OCI-LY3 (cell line): Measurements from ENCODE around the gene ZFP36L1.

ENCODE experiments used
- H2AFZ ChIP-seq: fragments of 200-600, 300-600 bp; shearing (Covaris generic); 2 replicates; pipeline ENCODE4 v1.6.0; 2014; ENCODE audit warnings: antibody characterized with exemption, low read depth, low read length
- H3K27ac ChIP-seq: fragments of 200-600, 300-600 bp; sonication (generic); 2 replicates; pipeline ENCODE4 v1.5.1; 2014; ENCODE audit warnings: mild to moderate bottlenecking, low read length, moderate library complexity, mixed read lengths
- H3K27me3 ChIP-seq: fragments of 200-600, 300-600 bp; sonication (generic); 2 replicates; pipeline ENCODE4 v1.6.1; 2014; ENCODE audit warnings: low read depth, low read length, mixed read lengths
- H3K36me3 ChIP-seq: fragments of 200-600, 300-600 bp; sonication (generic); replicated peaks from 2 replicates; pipeline ENCODE3; 2014; ENCODE audit warnings: low read depth, low read length, mixed read lengths
- H3K4me1 ChIP-seq: fragments of 300-600, 200-600 bp; sonication (generic); 2 replicates; pipeline ENCODE4 v1.6.1; 2014; ENCODE audit warnings: low read length, mixed read lengths
- H3K4me2 ChIP-seq: fragments of 200-600, 300-600 bp; sonication (generic); 2 replicates; pipeline ENCODE4 v1.6.1; 2014; ENCODE audit warnings: low read length, mixed read lengths
- H3K4me3 ChIP-seq: fragments of 300-600, 200-600 bp; sonication (generic); 2 replicates; pipeline ENCODE4 v1.5.1; 2014; ENCODE audit warnings: antibody characterized with exemption, mild to moderate bottlenecking, low read length, moderate library complexity
- H3K79me2 ChIP-seq: fragments of 300-600, 200-600 bp; shearing (Covaris generic); 2 replicates; pipeline ENCODE4 v1.6.1; 2014; ENCODE audit warnings: mild to moderate bottlenecking, low read length, mixed read lengths
- H3K9ac ChIP-seq: fragments of 300-600, 200-600 bp; shearing (Covaris generic); 2 replicates; pipeline ENCODE4 v1.6.0; 2014; ENCODE audit warnings: mild to moderate bottlenecking, low read length, moderate library complexity
- H3K9me3 ChIP-seq: fragments of 200-600, 300-600 bp; shearing (Covaris generic); 2 replicates; pipeline ENCODE4 v1.6.1; 2014; ENCODE audit warnings: low read length, mixed read lengths; ENCODE audit not compliant: insufficient read depth
- H4K20me1 ChIP-seq: fragments of 200-600, 300-600 bp; sonication (generic); 2 replicates; pipeline ENCODE4 v1.6.1; 2016; ENCODE audit warnings: low read length, mixed read lengths; ENCODE audit not compliant: insufficient read depth
- CTCF ChIP-seq: fragments of 200-600, 300-600 bp; sonication (generic); IDR thresholded peaks from 2 replicates; pipeline ENCODE4 v1.5.1; 2014; ENCODE audit warnings: antibody characterized with exemption, low read length, low read depth
- EZH2phosphoT487 ChIP-seq: fragments of 200-600 bp; shearing (Covaris generic); IDR thresholded peaks from 2 replicates; pipeline ENCODE4 v1.6.1; 2018; ENCODE audit warnings: antibody characterized with exemption, mixed run types, low read depth

Gene ZFP36L1

DNA sequence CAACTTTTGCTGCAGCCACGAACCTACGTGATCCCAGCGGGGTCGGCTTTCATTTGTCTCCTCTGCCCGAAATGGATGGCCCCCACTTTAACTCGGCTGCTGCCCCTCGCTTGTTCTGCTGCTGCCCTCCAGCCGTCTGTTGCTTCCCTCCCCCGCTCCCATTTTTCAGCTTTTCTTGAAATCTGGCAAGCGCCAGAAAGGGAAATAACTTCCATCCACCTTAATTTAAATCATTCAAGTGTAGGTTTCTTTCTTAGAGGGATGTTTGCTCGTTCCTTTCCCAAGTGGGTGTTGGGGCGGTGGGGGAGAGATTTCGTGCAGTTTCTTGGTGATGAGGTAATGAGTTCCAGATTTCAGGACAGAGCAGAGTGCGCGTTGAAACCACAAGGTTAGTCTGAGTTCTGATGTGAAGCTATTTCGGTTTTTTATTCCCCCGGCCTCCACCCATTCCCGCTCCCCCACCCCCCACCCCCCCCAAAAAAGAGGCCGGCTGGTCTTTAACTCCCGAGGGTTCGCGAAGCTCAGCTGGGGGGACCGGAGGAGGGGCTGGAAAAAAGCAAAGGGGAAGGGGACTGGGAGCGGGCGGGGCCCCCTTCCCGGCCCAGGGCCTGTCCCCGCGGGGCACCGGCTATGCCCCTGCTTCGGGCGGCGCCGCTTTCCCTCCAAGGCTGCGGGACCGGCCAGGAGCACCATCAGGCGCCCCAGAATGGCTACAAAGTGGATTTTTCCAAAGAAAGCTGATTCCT lies 2.2 kb upstream of the ZFP36L1 start:
- peak overlapping the region; percentile 92 for H3K27ac ChIP-seq
- peaks cover 4% of the 10 kb centered on the region; the same call in 1 of the 2 replicates for H3K9me3 ChIP-seq
- TF ChIP-seq CTCF: no peak
- no peak for TF ChIP-seq EZH2phosphoT487
- H3K9ac ChIP-seq: peak overlapping the region; percentile 99
- peaks cover 19% of the 10 kb centered on the region for H4K20me1 ChIP-seq
- H3K36me3 ChIP-seq: peaks cover 22% of the 10 kb centered on the region
- peak overlapping the region; percentile 89 for H3K4me3 ChIP-seq
- H3K27me3 ChIP-seq: no peaks in the 10 kb centered on the region
- H2AFZ ChIP-seq: no peak overlapping the region
- H3K4me2 ChIP-seq: peak overlapping the region; percentile 81
- peaks cover 39% of the 10 kb centered on the region for H3K4me1 ChIP-seq
- H3K79me2 ChIP-seq: peaks cover 48% of the 10 kb centered on the region

GRCh38 chr14:68794130-68794850 lies 1.4 kb upstream of the ZFP36L1 start:
- H3K4me2 ChIP-seq: peak overlapping the region; percentile 81
- peaks cover 27% of the 10 kb centered on the region for H4K20me1 ChIP-seq
- peaks cover 29% of the 10 kb centered on the region for H3K36me3 ChIP-seq
- peak overlapping the region; percentile 99 for H3K9ac ChIP-seq
- H3K27ac ChIP-seq: peak overlapping the region; percentile 92
- H3K4me1 ChIP-seq: peaks cover 46% of the 10 kb centered on the region
- H2AFZ ChIP-seq: peak overlapping the region; percentile 17; the same call in 1 of the 2 replicates
- H3K4me3 ChIP-seq: peak overlapping the region; percentile 89
- H3K9me3 ChIP-seq: peaks cover 4% of the 10 kb centered on the region; the same call in 1 of the 2 replicates
- H3K79me2 ChIP-seq: peaks cover 56% of the 10 kb centered on the region
- no peaks in the 10 kb centered on the region for H3K27me3 ChIP-seq
- TF ChIP-seq CTCF (no peak), EZH2phosphoT487 (no peak)

DNA sequence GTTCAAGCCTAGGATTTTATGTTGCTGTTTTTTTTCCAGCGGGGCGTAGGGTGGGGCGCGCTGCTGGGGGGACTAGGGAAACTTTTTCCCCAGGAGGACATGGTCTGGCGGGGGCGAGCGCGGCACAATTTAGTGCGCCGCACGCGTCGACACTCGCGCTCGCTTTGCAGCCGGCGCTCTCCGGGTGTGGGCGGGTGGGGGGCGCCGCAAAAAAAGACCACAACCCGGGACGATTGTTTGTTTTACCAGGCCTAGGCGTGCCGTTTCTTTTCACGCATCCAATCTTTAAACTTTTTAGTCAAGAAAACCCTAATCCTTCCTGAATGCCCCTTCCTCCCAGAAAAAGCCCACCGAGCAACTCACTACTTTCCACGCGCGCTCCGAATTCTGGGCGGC lies 865 bp upstream of the ZFP36L1 start:
- TF ChIP-seq CTCF: no peak
- TF ChIP-seq EZH2phosphoT487: no peak
- Histone ChIP-seq H2AFZ (peak overlapping the region; percentile 17), H3K27ac (peak overlapping the region; percentile 92)

DNA sequence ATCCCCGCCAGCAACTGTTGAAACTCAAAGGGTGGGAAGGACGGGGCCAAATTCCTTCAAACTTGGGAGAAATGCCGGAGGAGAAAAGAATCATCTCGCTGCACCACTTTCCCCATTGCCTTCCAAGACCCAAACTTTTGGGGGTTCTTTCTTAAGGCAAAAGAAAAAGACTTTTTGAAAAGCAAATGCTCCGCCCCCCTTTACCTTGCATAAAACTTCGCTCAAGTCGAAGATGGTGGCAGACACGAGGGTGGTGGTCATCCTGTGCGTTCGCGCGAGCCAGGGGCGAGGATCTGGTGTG lies 239 bp downstream of the ZFP36L1 start:
- H3K4me3 ChIP-seq: peak overlapping the region; percentile 89
- peak overlapping the region; percentile 89 for H3K4me2 ChIP-seq
- no peak for TF ChIP-seq CTCF
- TF ChIP-seq EZH2phosphoT487: no peak
- no peaks in the 10 kb centered on the region for H3K9me3 ChIP-seq
- peak overlapping the region; percentile 5; the same call in 1 of the 2 replicates for H2AFZ ChIP-seq
- H4K20me1 ChIP-seq: peaks cover 32% of the 10 kb centered on the region
- H3K4me1 ChIP-seq: peaks cover 53% of the 10 kb centered on the region
- H3K36me3 ChIP-seq: peaks cover 40% of the 10 kb centered on the region
- H3K9ac ChIP-seq: peak overlapping the region; percentile 99
- H3K27ac ChIP-seq: peak overlapping the region; percentile 92
- peaks cover 65% of the 10 kb centered on the region for H3K79me2 ChIP-seq
- H3K27me3 ChIP-seq: no peaks in the 10 kb centered on the region

More for the DNA sequence above, 865 bp upstream of the ZFP36L1 start:
- Histone ChIP-seq H3K79me2 (peaks cover 60% of the 10 kb centered on the region), H3K27me3 (no peaks in the 10 kb centered on the region), H4K20me1 (peaks cover 30% of the 10 kb centered on the region), H3K9me3 (peaks cover 2% of the 10 kb centered on the region; the same call in 1 of the 2 replicates), H3K4me2 (peak overlapping the region; percentile 81), H3K4me1 (peaks cover 49% of the 10 kb centered on the region), H3K9ac (peak overlapping the region; percentile 99), H3K36me3 (peaks cover 32% of the 10 kb centered on the region), H3K4me3 (peak overlapping the region; percentile 89)
